EH (cell line): Measurements from ENCODE around the gene P4HA1.

Source experiments
- DNase-seq: peaks from one replicate; pipeline ENCODE4 v3.0.0-alpha.2; 2015; ENCODE audit warnings: low read depth

The P4HA1 gene

DNA sequence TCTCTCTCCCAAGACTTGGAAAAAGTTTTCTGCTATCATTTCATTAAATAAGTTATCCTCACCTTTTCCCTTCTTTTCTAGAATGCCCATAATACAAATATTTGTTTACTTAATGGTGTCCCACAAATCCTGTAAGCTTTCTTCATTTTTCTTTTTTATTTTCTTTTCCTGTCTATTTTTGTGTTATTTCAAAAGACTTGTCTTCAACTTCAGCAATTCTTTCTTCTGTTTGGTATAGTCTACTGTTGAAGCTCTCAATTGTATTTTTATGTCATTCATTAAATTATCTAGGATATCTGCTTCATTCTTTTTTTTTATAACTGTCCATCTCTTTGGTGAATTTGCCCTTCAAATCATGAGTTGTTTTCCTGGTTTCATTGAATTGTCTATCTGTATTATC, 117.0 kb downstream of the P4HA1 start:
- no peak for DNase-seq

DNA sequence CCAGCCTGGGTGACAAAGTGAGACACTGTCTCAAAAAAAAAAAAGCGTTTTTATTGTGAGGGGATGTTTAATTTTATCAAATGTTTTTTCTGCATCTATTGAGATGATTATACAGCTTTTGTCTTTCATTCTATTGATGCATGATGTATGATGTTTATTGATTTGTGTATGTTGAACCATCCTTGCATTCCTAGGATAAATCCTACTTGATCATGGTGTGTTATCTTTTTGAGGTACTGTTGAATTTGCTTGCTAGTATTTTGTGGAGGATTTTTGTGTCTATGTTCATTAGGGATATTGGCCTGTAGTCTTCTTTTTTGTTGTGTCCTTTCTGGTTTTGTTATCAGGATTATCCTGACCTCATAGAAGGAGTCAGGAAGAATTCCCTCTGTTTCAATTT, 119.8 kb downstream of the P4HA1 start:
- DNase-seq, result no peak
